HepG2 (cell line): ENCODE measurements around the gene MRPL28. TPM values are rescaled to one million over a fixed set of nuclear protein-coding genes. Genes with fewer than 3 reads are reported as not detected.

Experiments used
- ATF4 ChIP-seq, 2 experiments: fragments of 450-650 bp in 1 of 2; sonication (generic) in 1 of 2; formaldehyde crosslinking; IDR thresholded peaks; 2 replicates each; pipeline versions ENCODE4 v1.5.0 to v1.8.0; 2020 to 2022; ENCODE audit warnings: mild to moderate bottlenecking in 1 of 2, missing genetic modification reagents in 1 of 2
- BATF2 ChIP-seq: sonication (generic); formaldehyde crosslinking; IDR thresholded peaks from 2 replicates; pipeline ENCODE4 v1.8.0; 2022; ENCODE audit warnings: mild to moderate bottlenecking, missing genetic modification reagents, moderate library complexity
- BCL6 ChIP-seq: IDR thresholded peaks from 2 replicates; pipeline ENCODE4 v1.6.1; 2016; ENCODE audit warnings: missing genetic modification reagents, missing compliant biosample characterization
- ELF1 ChIP-seq: sonication (generic); formaldehyde crosslinking; IDR thresholded peaks from 2 replicates; pipeline ENCODE4 v1.4.0; 2020; ENCODE audit warnings: missing genetic modification reagents
- GATAD1 ChIP-seq: IDR thresholded peaks from 2 replicates; pipeline ENCODE4 v1.6.1; 2016; ENCODE audit warnings: missing genetic modification reagents, missing compliant biosample characterization
- GMEB1 ChIP-seq: sonication (generic); formaldehyde crosslinking; IDR thresholded peaks from 2 replicates; pipeline ENCODE4 v1.5.1; 2020; ENCODE audit warnings: missing genetic modification reagents, mild to moderate bottlenecking, borderline replicate concordance
- HNRNPLL ChIP-seq: fragments of 200-400 bp; formaldehyde crosslinking; IDR thresholded peaks from 2 replicates; pipeline ENCODE4 v1.6.1; 2017; ENCODE audit warnings: mild to moderate bottlenecking, low read depth, low read length; ENCODE audit not compliant: poor library complexity, severe bottlenecking
- MAX ChIP-seq: IDR thresholded peaks from 2 replicates; pipeline ENCODE4 v1.6.1; 2012; ENCODE audit warnings: inconsistent platforms
- MBD4 ChIP-seq: IDR thresholded peaks from 2 replicates; pipeline ENCODE4 v1.6.1; 2012; ENCODE audit warnings: low read length, inconsistent platforms, borderline replicate concordance
- MLX ChIP-seq: IDR thresholded peaks from 2 replicates; pipeline ENCODE4 v1.6.1; 2016
- SMARCE1 ChIP-seq: fragments of 450-650 bp; IDR thresholded peaks from 2 replicates; pipeline ENCODE4 v1.6.1; 2017; ENCODE audit warnings: borderline replicate concordance
- SOX13 ChIP-seq, 3 experiments: fragments of 450-650 bp in 1 of 3; sonication (generic) in 1 of 3; formaldehyde crosslinking in 1 of 3; IDR thresholded peaks in 2 of 3; conservative IDR thresholded peaks in 1 of 3; 2 replicates each; pipeline versions ENCODE4 v1.5.0 to v1.6.1; 2016 to 2020; ENCODE audit warnings: antibody characterized with exemption in 1 of 3, mild to moderate bottlenecking in 1 of 3, missing compliant biosample characterization in 1 of 3, missing genetic modification reagents in 1 of 3, moderate library complexity in 1 of 3
- SYNCRIP ChIP-seq: fragments of 200-400 bp; formaldehyde crosslinking; IDR thresholded peaks from 2 replicates; pipeline ENCODE4 v1.6.1; 2018; ENCODE audit warnings: mild to moderate bottlenecking, low read depth, low read length; ENCODE audit not compliant: insufficient read depth
- ZBTB38 ChIP-seq: sonication (generic); formaldehyde crosslinking; IDR thresholded peaks from 2 replicates; pipeline ENCODE4 v1.5.1; 2020; ENCODE audit warnings: mild to moderate bottlenecking, missing genetic modification reagents
- ZHX2 ChIP-seq, 2 experiments: sonication (generic) in 1 of 2; formaldehyde crosslinking in 1 of 2; IDR thresholded peaks; 2 replicates each; pipeline versions ENCODE4 v1.6.1 to v1.9.0; 2014 to 2022; ENCODE audit warnings: antibody characterized with exemption in 1 of 2, borderline replicate concordance in 1 of 2, inconsistent platforms in 1 of 2, low read depth in 1 of 2, missing genetic modification reagents in 1 of 2
- ZNF138 ChIP-seq: sonication (generic); formaldehyde crosslinking; IDR thresholded peaks from 2 replicates; pipeline ENCODE4 v1.5.0; 2020; ENCODE audit warnings: mild to moderate bottlenecking, low read depth, missing genetic modification reagents
- ZNF207 ChIP-seq: fragments of 450-650 bp; IDR thresholded peaks from 2 replicates; pipeline ENCODE4 v1.6.1; 2016; ENCODE audit warnings: antibody characterized with exemption, borderline replicate concordance
- polyA plus RNA-seq, 8 experiments: library from polyadenylated mRNA; depleted of rRNA in 3 of 8; stranded (reverse) in 7 of 8; unstranded in 1 of 8; fragments of >200 nt; fragmentation: Illumina TruSeq in 4 of 8; extraction: Trizol in 4 of 8; gene quantifications; 2 replicates each; pipeline versions ENCODE4 v1.2.1 to v1.2.3, GENCODE V29; 2011 to 2016; ENCODE audit warnings: low read depth in 4 of 8, missing spikeins in 1 of 8, mixed read lengths in 1 of 8; ENCODE audit not compliant: insufficient read depth in 1 of 8
- total RNA-seq, 5 experiments: library from RNA; depleted of rRNA; stranded (reverse); fragments of >200 nt; fragmentation: Illumina TruSeq; extraction: Trizol; gene quantifications; 2 replicates each; pipeline ENCODE4 v1.2.3, GENCODE V29; 2016; ENCODE audit warnings: low read depth in 1 of 5

The MRPL28 gene
- total and polyA plus RNA-seq, 2 of the 13 experiments (the other 11 are each of a cell fraction or from before 2014, with no cell fraction given) = 114 to 135 TPM

GRCh38 chr16:361872-362701 lies 8.3 kb downstream of the MRPL28 start (continued):
- peak; percentile 28; the same call in 1 of the 2 replicates for TF ChIP-seq ZHX2 (IDR thresholded peaks at IDR 0.05; ENCODE audit: low read depth)
- no peak for TF ChIP-seq ZHX2 (CRISPR knock-in tag; IDR thresholded peaks at IDR 0.05; ENCODE audit: borderline replicate concordance)
- no peak for TF ChIP-seq SOX13 (IDR thresholded peaks at IDR 0.05)
- TF ChIP-seq SOX13 (CRISPR knock-in tag; conservative IDR thresholded peaks at IDR 0.05 in 1 of 2, IDR thresholded peaks at IDR 0.05 in 1 of 2) = peak in 1 of 2 experiments; percentile 12; a peak in 1 of 4 replicates
- peak; percentile 97 for TF ChIP-seq MAX
- TF ChIP-seq SYNCRIP = no peak
- peak; percentile 69; the same call in 1 of the 2 replicates for TF ChIP-seq MLX (CRISPR knock-in tag)
- TF ChIP-seq ZNF207 = no peak
- no peak for TF ChIP-seq HNRNPLL
- peak; percentile 69; the same call in 1 of the 2 replicates for TF ChIP-seq GMEB1 (CRISPR knock-in tag)
- no peak for TF ChIP-seq MBD4
- peak; percentile 44 for TF ChIP-seq GATAD1 (CRISPR knock-in tag)
- 0 out of 2 replicates have a peak, but pooled peaks have one; percentile 36 for TF ChIP-seq ELF1 (CRISPR knock-in tag)
- TF ChIP-seq BCL6 = no peak
- TF ChIP-seq ZNF138 (CRISPR knock-in tag) = 0 out of 2 replicates have a peak, but pooled peaks have one; percentile 54
- no peak for TF ChIP-seq ATF4 (CRISPR knock-in tag; IDR thresholded peaks at IDR 0.05)
- TF ChIP-seq ZBTB38 (CRISPR knock-in tag) = peak; percentile 92
- TF ChIP-seq SMARCE1 = no peak
- no peak for TF ChIP-seq BATF2 (CRISPR knock-in tag)
